SK-N-SH (cell line): ENCODE measurements around the gene ZFYVE16. TPM values are rescaled to one million over a fixed set of nuclear protein-coding genes. Genes with fewer than 3 reads are reported as not detected.

Experiments
- CTCF ChIA-PET: fragments of 300-600, 350-600 bp; formaldehyde crosslinking; extraction: SDS; loops from one replicate; lab custom pipeline; 2021; lab: Yijun Ruan, JAX
- POLR2A ChIA-PET: fragments of 350-600 bp; sonication (Branson Sonifier 250); formaldehyde crosslinking; extraction: SDS; loops from one replicate; lab custom pipeline; 2020; ENCODE audit warnings: antibody characterized with exemption, inconsistent platforms; lab: Yijun Ruan, JAX
- DNase-seq: peaks from one replicate; pipeline ENCODE4 v3.0.0; 2012
- H2AFZ ChIP-seq: fragments of 200-600 bp; sonication (generic); 2 replicates; pipeline ENCODE4 v1.8.1; 2016; ENCODE audit warnings: antibody characterized with exemption, mild to moderate bottlenecking, low read depth
- H3F3A ChIP-seq: fragments of 200-600 bp; sonication (generic); replicated peaks from 2 replicates; pipeline ENCODE3; 2016; ENCODE audit warnings: antibody characterized with exemption, mild to moderate bottlenecking; ENCODE audit not compliant: insufficient read depth
- H3K27ac ChIP-seq, 2 experiments: fragments of 200-500 bp in 1 of 2; fragments of 200-600 bp in 1 of 2; sonication (Bioruptor generic) in 1 of 2; sonication (generic), shearing (Covaris generic) in 1 of 2; 2 replicates each; pipeline versions ENCODE4 v1.5.1 to v1.6.1; 2014 to 2016; ENCODE audit warnings: low read depth in 2 of 2, inconsistent platforms in 1 of 2, low read length in 1 of 2, mild to moderate bottlenecking in 1 of 2, mixed read lengths in 1 of 2
- H3K27me3 ChIP-seq: fragments of 200-600 bp; sonication (generic), shearing (Covaris generic); 2 replicates; pipeline ENCODE4 v1.6.1; 2016; ENCODE audit warnings: mixed run types; ENCODE audit not compliant: insufficient read depth
- H3K36me3 ChIP-seq, 2 experiments: fragments of 200-500 bp in 1 of 2; fragments of 200-600 bp in 1 of 2; sonication (Bioruptor generic) in 1 of 2; sonication (generic) in 1 of 2; replicated peaks in 1 of 2; 2 replicates each; pipeline versions ENCODE3 to v1.5.1; 2014 to 2016; ENCODE audit warnings: low read length in 1 of 2, mild to moderate bottlenecking in 1 of 2; ENCODE audit not compliant: insufficient read depth in 2 of 2, control insufficient read depth in 1 of 2
- H3K4me1 ChIP-seq, 2 experiments: fragments of 200-500 bp in 1 of 2; fragments of 200-600 bp in 1 of 2; sonication (Bioruptor generic) in 1 of 2; sonication (generic), shearing (Covaris generic) in 1 of 2; 2 replicates each; pipeline versions ENCODE4 v1.5.1 to v1.6.1; 2014 to 2016; ENCODE audit warnings: low read depth in 1 of 2, low read length in 1 of 2, mixed run types in 1 of 2; ENCODE audit not compliant: insufficient read depth in 2 of 2, control insufficient read depth in 1 of 2
- H3K4me2 ChIP-seq: fragments of 200-600 bp; sonication (generic), shearing (Covaris generic); 2 replicates; pipeline ENCODE4 v1.6.1; 2017; ENCODE audit warnings: mixed run types
- H3K4me3 ChIP-seq, 2 experiments: fragments of 200-500 bp in 1 of 2; fragments of 200-600 bp in 1 of 2; sonication (Bioruptor generic) in 1 of 2; sonication (generic), shearing (Covaris generic) in 1 of 2; 2 replicates each; pipeline versions ENCODE4 v1.5.1 to v1.8.1; 2014 to 2016; ENCODE audit warnings: low read depth in 2 of 2, inconsistent platforms in 1 of 2, low read length in 1 of 2, mild to moderate bottlenecking in 1 of 2, mixed read lengths in 1 of 2, moderate library complexity in 1 of 2
- H3K79me2 ChIP-seq: fragments of 200-600 bp; sonication (generic); 2 replicates; pipeline ENCODE4 v1.8.1; 2017; ENCODE audit warnings: mild to moderate bottlenecking; ENCODE audit not compliant: insufficient read depth
- H3K9ac ChIP-seq: fragments of 200-600 bp; sonication (generic); 2 replicates; pipeline ENCODE4 v1.6.1; 2017; ENCODE audit warnings: mixed run types
- H3K9me2 ChIP-seq: fragments of 200-600 bp; sonication (generic); 2 replicates; pipeline ENCODE4 v1.6.1; 2017; ENCODE audit warnings: mixed run types
- H3K9me3 ChIP-seq: fragments of 200-600 bp; sonication (generic); 2 replicates; pipeline ENCODE4 v1.6.1; 2017; ENCODE audit warnings: mixed run types, mild to moderate bottlenecking, moderate library complexity
- H4K20me1 ChIP-seq: fragments of 200-600 bp; sonication (generic); 2 replicates; pipeline ENCODE4 v1.6.1; 2017; ENCODE audit warnings: mild to moderate bottlenecking, mixed run types; ENCODE audit not compliant: insufficient read depth
- ELF1 ChIP-seq: IDR thresholded peaks from 2 replicates; pipeline ENCODE4 v1.4.0; 2012
- EP300 ChIP-seq, 2 experiments: IDR thresholded peaks; 2 replicates each; pipeline versions ENCODE4 v1.4.0 to v1.6.1; 2012; ENCODE audit warnings: borderline replicate concordance in 1 of 2, low read depth in 1 of 2, low read length in 1 of 2
- FOSL2 ChIP-seq: IDR thresholded peaks from 2 replicates; pipeline ENCODE4 v1.4.0; 2012; ENCODE audit warnings: low read depth, mild to moderate bottlenecking, moderate library complexity, borderline replicate concordance
- FOXJ3 ChIP-seq: sonication (generic); formaldehyde crosslinking; IDR thresholded peaks from 2 replicates; pipeline ENCODE4 v1.5.1; 2020; ENCODE audit warnings: mild to moderate bottlenecking, missing genetic modification reagents
- FOXM1 ChIP-seq: IDR thresholded peaks from 2 replicates; pipeline ENCODE4 v1.4.0; 2012; ENCODE audit warnings: low read depth, mild to moderate bottlenecking
- GABPA ChIP-seq: IDR thresholded peaks from 2 replicates; pipeline ENCODE4 v1.4.0; 2012; ENCODE audit warnings: low read depth, mild to moderate bottlenecking
- GATA2 ChIP-seq: sonication (generic); formaldehyde crosslinking; IDR thresholded peaks from 2 replicates; pipeline ENCODE4 v1.5.0; 2020; ENCODE audit warnings: mild to moderate bottlenecking, missing genetic modification reagents
- MEF2A ChIP-seq: IDR thresholded peaks from 2 replicates; pipeline ENCODE4 v1.4.0; 2012; ENCODE audit warnings: low read depth, borderline replicate concordance
- MXI1 ChIP-seq: IDR thresholded peaks from 2 replicates; pipeline ENCODE4 v1.6.1; 2012; ENCODE audit warnings: mild to moderate bottlenecking, low read depth, low read length, improper control_type of control experiment
- NRF1 ChIP-seq: IDR thresholded peaks from 2 replicates; pipeline ENCODE4 v1.6.1; 2012; ENCODE audit warnings: low read depth, mild to moderate bottlenecking, low read length
- RAD21 ChIP-seq: IDR thresholded peaks from 2 replicates; pipeline ENCODE4 v1.6.1; 2012; ENCODE audit warnings: mild to moderate bottlenecking, low read length
- RFX5 ChIP-seq: IDR thresholded peaks from 2 replicates; pipeline ENCODE4 v1.6.1; 2012; ENCODE audit warnings: mild to moderate bottlenecking, improper control_type of control experiment, low read length
- RXRA ChIP-seq: IDR thresholded peaks from 2 replicates; pipeline ENCODE4 v1.4.0; 2012; ENCODE audit warnings: low read depth, mild to moderate bottlenecking, borderline replicate concordance
- TCF12 ChIP-seq: IDR thresholded peaks from 2 replicates; pipeline ENCODE4 v1.4.0; 2012
- WGBS: methylation state at CpG from one replicate; pipeline ENCODE4 v1.1.6; 2017; ENCODE audit warnings: low lambda C conversion rate; 5-methylcytosine and 5-hydroxymethylcytosine counted together
- polyA plus RNA-seq, 3 experiments: library from polyadenylated mRNA; depleted of rRNA; stranded (reverse); fragments of >200 nt; gene quantifications; 2 replicates each; pipeline ENCODE4 v1.2.3, GENCODE V29; 2012
- TF ChIP-seq, protein P1 (sequence below): fragments of 150-350 bp; IDR thresholded peaks from 2 replicates; pipeline ENCODE4 v1.6.1; 2016; ENCODE audit warnings: mild to moderate bottlenecking, low read depth, low read length
- TF ChIP-seq, protein P2 (sequence below): IDR thresholded peaks from 2 replicates; pipeline ENCODE4 v1.4.0; 2012; ENCODE audit warnings: low read depth, borderline replicate concordance
- TF ChIP-seq, protein P3 (sequence below): IDR thresholded peaks from 2 replicates; pipeline ENCODE4 v1.4.0; 2012; ENCODE audit warnings: low read depth
- TF ChIP-seq, protein P4 (sequence below): fragments of 200-600 bp; sonication (generic); IDR thresholded peaks from 2 replicates; pipeline ENCODE4 v1.6.1; 2017; ENCODE audit warnings: antibody characterized with exemption, mild to moderate bottlenecking, moderate library complexity

The ZFYVE16 gene
- polyA plus RNA-seq, 1 of the 3 experiments (the other 2 are of a cell fraction) = 3.3 TPM

DNA sequence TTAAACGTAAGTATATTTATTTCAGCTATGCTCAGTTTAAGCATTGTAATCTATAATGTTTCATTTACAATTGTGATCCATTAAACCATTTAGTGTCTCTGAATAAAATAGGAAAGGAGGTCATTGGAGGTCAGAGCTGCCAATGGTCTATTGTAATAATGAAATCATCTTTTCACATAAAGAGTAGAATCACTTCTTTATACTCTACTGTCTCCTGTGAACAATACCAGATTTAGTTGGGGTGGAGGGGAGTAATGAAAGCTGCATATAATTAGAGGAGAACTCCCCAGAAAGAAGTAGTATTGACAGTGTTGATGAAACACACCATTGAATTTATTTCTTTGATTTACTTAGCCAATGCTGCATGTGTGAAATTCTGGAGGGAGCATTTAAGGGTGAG, 35.1 kb upstream of the ZFYVE16 start:
- TF ChIP-seq MXI1 = no peak
- no peak for TF ChIP-seq GATA2
- no peak for TF ChIP-seq FOSL2
- POLR2A ChIA-PET = no interaction called here

DNA sequence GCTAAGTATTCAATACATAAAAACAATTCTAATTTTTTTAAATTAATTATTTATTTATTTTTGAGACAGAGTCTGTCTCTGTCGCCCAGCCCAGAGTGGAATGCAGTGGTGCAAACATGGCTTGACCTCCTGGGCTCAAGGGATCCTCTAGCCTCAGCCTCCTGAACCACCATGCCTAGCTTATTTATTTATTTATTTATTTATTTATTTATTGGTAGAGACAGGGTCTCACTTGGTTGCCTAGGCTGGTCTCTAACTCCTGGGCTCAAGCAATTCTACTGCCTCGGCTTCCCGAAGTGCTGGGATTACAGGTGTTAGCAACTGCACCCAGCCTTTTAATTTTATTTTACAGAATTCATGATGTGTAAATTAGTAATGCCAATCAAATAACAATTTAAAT, 33.7 kb upstream of the ZFYVE16 start:
- TF ChIP-seq RXRA (no peak), TCF12 (no peak), ELF1 (no peak)
- TF ChIP-seq, protein P1, sequence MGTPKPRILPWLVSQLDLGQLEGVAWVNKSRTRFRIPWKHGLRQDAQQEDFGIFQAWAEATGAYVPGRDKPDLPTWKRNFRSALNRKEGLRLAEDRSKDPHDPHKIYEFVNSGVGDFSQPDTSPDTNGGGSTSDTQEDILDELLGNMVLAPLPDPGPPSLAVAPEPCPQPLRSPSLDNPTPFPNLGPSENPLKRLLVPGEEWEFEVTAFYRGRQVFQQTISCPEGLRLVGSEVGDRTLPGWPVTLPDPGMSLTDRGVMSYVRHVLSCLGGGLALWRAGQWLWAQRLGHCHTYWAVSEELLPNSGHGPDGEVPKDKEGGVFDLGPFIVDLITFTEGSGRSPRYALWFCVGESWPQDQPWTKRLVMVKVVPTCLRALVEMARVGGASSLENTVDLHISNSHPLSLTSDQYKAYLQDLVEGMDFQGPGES = no peak
- TF ChIP-seq, protein P2, sequence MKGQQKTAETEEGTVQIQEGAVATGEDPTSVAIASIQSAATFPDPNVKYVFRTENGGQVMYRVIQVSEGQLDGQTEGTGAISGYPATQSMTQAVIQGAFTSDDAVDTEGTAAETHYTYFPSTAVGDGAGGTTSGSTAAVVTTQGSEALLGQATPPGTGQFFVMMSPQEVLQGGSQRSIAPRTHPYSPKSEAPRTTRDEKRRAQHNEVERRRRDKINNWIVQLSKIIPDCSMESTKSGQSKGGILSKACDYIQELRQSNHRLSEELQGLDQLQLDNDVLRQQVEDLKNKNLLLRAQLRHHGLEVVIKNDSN = no peak
- H3K4me3 ChIP-seq = no peak overlapping the region
- H4K20me1 ChIP-seq = no peaks in the 10 kb centered on the region
- no peaks in the 10 kb centered on the region for H3K36me3 ChIP-seq
- H2AFZ ChIP-seq = no peak overlapping the region
- no peaks in the 10 kb centered on the region for H3K27me3 ChIP-seq
- H3K79me2 ChIP-seq = no peaks in the 10 kb centered on the region
- no peaks in the 10 kb centered on the region for H3F3A ChIP-seq
- DNase-seq = no peak
- WGBS = 77% methylated on average over 3 of the region's 3 CpGs
- H3K9me2 ChIP-seq = no peaks in the 10 kb centered on the region
- CTCF ChIA-PET = no interaction called here
- peaks cover 0 to 2% of the 10 kb centered on the region in 2 experiments; a peak in 1 of 4 replicates for H3K4me1 ChIP-seq
- no peak overlapping the region for H3K9ac ChIP-seq
- H3K27ac ChIP-seq = no peak overlapping the region
- POLR2A ChIA-PET = no interaction called here
- no peak overlapping the region for H3K4me2 ChIP-seq
- no peaks in the 10 kb centered on the region for H3K9me3 ChIP-seq

More for the DNA sequence above, 35.1 kb upstream of the ZFYVE16 start:
- Histone ChIP-seq H3F3A (no peaks in the 10 kb centered on the region), H4K20me1 (no peaks in the 10 kb centered on the region), H3K9me3 (no peaks in the 10 kb centered on the region), H3K79me2 (no peaks in the 10 kb centered on the region), H3K4me2 (no peak overlapping the region), H3K27me3 (no peaks in the 10 kb centered on the region), H3K36me3 (no peaks in the 10 kb centered on the region), H3K4me1 (peaks cover 0 to 2% of the 10 kb centered on the region in 2 experiments; a peak in 1 of 4 replicates), H3K4me3 (no peak overlapping the region), H3K9me2 (no peaks in the 10 kb centered on the region), H3K9ac (no peak overlapping the region), H3K27ac (no peak overlapping the region), H2AFZ (no peak overlapping the region)
- 77% methylated on average over 1 of the region's 1 CpG for WGBS
- CTCF ChIA-PET = no interaction called here
- no peak for DNase-seq

DNA sequence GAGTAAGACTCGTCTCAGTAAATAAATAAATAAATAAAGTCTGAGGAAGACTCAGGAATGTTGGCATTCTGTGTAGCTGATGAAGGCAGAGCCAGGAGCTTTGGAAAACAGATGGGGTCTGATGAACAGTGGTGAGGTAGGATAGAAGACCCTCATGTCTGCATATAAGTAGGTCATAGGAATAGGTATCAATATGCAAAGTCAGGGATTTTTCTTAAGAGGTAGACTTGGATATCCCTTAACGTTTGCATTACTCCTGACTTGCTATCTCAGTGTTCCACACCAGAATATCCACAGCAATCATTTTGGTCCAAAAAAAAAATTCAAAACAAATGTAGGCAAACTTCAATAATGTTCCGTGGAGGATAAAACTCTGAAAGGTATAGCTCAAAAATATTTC, 31.3 kb upstream of the ZFYVE16 start:
- Histone ChIP-seq H3K4me1 (no peaks in the 10 kb centered on the region), H4K20me1 (no peaks in the 10 kb centered on the region), H3K79me2 (no peaks in the 10 kb centered on the region), H2AFZ (no peak overlapping the region), H3K4me2 (no peak overlapping the region), H3K9ac (no peak overlapping the region), H3K27ac (no peak overlapping the region), H3F3A (no peaks in the 10 kb centered on the region), H3K27me3 (no peaks in the 10 kb centered on the region), H3K4me3 (no peak overlapping the region), H3K9me2 (no peaks in the 10 kb centered on the region), H3K36me3 (no peaks in the 10 kb centered on the region), H3K9me3 (no peaks in the 10 kb centered on the region)
- ChIA-PET POLR2A (no interaction called here), CTCF (no interaction called here)
- 70% methylated on average over 3 of the region's 3 CpGs for whole genome bisulfite sequencing
- no peak for DNase-seq
- TF ChIP-seq RAD21 (no peak), ELF1 (no peak), FOXM1 (no peak), GABPA (no peak), FOSL2 (no peak), NRF1 (no peak), MXI1 (no peak), MEF2A (no peak), FOXJ3 (CRISPR knock-in tag) (no peak), EP300 (IDR thresholded peaks at IDR 0.05; ENCODE audit: borderline replicate concordance in 1 of 2, low read depth in 1 of 2, low read length in 1 of 2) (no peak), RFX5 (no peak)
- TF ChIP-seq, protein P1 = no peak
- TF ChIP-seq, protein P3, sequence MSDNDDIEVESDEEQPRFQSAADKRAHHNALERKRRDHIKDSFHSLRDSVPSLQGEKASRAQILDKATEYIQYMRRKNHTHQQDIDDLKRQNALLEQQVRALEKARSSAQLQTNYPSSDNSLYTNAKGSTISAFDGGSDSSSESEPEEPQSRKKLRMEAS = no peak
- TF ChIP-seq, protein P4, sequence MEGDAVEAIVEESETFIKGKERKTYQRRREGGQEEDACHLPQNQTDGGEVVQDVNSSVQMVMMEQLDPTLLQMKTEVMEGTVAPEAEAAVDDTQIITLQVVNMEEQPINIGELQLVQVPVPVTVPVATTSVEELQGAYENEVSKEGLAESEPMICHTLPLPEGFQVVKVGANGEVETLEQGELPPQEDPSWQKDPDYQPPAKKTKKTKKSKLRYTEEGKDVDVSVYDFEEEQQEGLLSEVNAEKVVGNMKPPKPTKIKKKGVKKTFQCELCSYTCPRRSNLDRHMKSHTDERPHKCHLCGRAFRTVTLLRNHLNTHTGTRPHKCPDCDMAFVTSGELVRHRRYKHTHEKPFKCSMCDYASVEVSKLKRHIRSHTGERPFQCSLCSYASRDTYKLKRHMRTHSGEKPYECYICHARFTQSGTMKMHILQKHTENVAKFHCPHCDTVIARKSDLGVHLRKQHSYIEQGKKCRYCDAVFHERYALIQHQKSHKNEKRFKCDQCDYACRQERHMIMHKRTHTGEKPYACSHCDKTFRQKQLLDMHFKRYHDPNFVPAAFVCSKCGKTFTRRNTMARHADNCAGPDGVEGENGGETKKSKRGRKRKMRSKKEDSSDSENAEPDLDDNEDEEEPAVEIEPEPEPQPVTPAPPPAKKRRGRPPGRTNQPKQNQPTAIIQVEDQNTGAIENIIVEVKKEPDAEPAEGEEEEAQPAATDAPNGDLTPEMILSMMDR = no peak
